ENCODE measurements around the gene ELOVL7. TPM values are rescaled to one million over a fixed set of nuclear protein-coding genes. Genes with fewer than 3 reads are reported as not detected.

ELOVL7 gene
- total RNA-seq, 1 experiment from 2014 or later, result 20.0 TPM

- CTCF ChIA-PET, result interaction anchor here (1.6 kb wide), 1 partner anchor 17 kb away, joined by 4 read pairs; no protein-coding TSS in a partner anchor
- Histone ChIP-seq H3K79me2 (ENCODE audit: insufficient read depth, low read length) (no peaks in the 10 kb centered on the region), H3K4me3 (replicated peaks in 1 of 2; ENCODE audit: low read depth in 1 of 2, low read length in 2 of 2) (no peak overlapping the region), H2AFZ (ENCODE audit: low read depth, low read length, poor library complexity, severe bottlenecking) (no peak overlapping the region), H4K20me1 (ENCODE audit: insufficient read depth) (no peaks in the 10 kb centered on the region), H3K9ac (ENCODE audit: low read length) (no peak overlapping the region), H3K27ac (ENCODE audit: low read depth, low read length) (no peak overlapping the region), H3K9me2 (ENCODE audit: insufficient read depth) (no peaks in the 10 kb centered on the region), H3K4me2 (ENCODE audit: low read length) (no peak overlapping the region), H3K4me1 (ENCODE audit: control insufficient read depth in 1 of 2, insufficient read depth in 2 of 2, low read length in 2 of 2) (peaks cover 2 to 15% of the 10 kb centered on the region in 2 experiments; a peak in 2 of 4 replicates), H3K36me3 (ENCODE audit: control insufficient read depth in 1 of 2, insufficient read depth in 2 of 2, low read length in 2 of 2) (no peaks in the 10 kb centered on the region), H3K9me3 (ENCODE audit: control insufficient read depth in 1 of 2, insufficient read depth in 1 of 2, low read depth in 1 of 2, low read length in 2 of 2) (no peaks in the 10 kb centered on the region), H3K27me3 (ENCODE audit: insufficient read depth, low read length) (no peaks in the 10 kb centered on the region)
- POLR2A ChIA-PET, result no interaction called here
- RAD21 ChIA-PET (ENCODE audit: low non-redundant PET in 1 of 2, low total read pairs in 2 of 2, uncharacterized antibody in 2 of 2, unreplicated experiment in 2 of 2), result no interaction called here
- TF ChIP-seq POLR2A (IDR thresholded peaks at IDR 0.05; ENCODE audit: borderline replicate concordance, extremely low read depth, insufficient read depth, insufficient read length) (no peak), RAD21 (IDR thresholded peaks at IDR 0.05; ENCODE audit: low read depth) (no peak), CBX3 (IDR thresholded peaks at IDR 0.05; ENCODE audit: low read depth) (no peak), ELF1 (IDR thresholded peaks at IDR 0.05; ENCODE audit: borderline replicate concordance, low read depth) (no peak), EGR1 (IDR thresholded peaks at IDR 0.05; ENCODE audit: low read depth) (no peak), ZBTB33 (IDR thresholded peaks at IDR 0.05; ENCODE audit: extremely low read depth, insufficient replicate concordance, low read length) (no peak), JUND (IDR thresholded peaks at IDR 0.05) (no peak), ATF3 (IDR thresholded peaks at IDR 0.05) (no peak), TCF7L2 (IDR thresholded peaks at IDR 0.05; ENCODE audit: borderline replicate concordance, extremely low read depth, insufficient read depth, insufficient read length) (no peak), YY1 (IDR thresholded peaks at IDR 0.05; ENCODE audit: extremely low read depth, insufficient replicate concordance, low read depth, low read length) (no peak), FOSL1 (IDR thresholded peaks at IDR 0.05; ENCODE audit: low read depth) (no peak), CEBPB (IDR thresholded peaks at IDR 0.05; ENCODE audit: low read depth) (no peak), SIN3A (IDR thresholded peaks at IDR 0.05; ENCODE audit: low read depth) (no peak), POLR2AphosphoS5 (IDR thresholded peaks at IDR 0.05; ENCODE audit: low read depth, low read length) (no peak), EZH2 (IDR thresholded peaks at IDR 0.05) (no peak), REST (IDR thresholded peaks at IDR 0.05; ENCODE audit: low read depth) (no peak), EZH2phosphoT487 (IDR thresholded peaks at IDR 0.05; ENCODE audit: borderline replicate concordance) (no peak), CTCF (IDR thresholded peaks at IDR 0.05 in 2 of 3, conservative IDR thresholded peaks at IDR 0.05 in 1 of 3; ENCODE audit: borderline replicate concordance in 1 of 3, insufficient read depth in 1 of 3, low read depth in 2 of 3, low read length in 2 of 3) (no peak), SP1 (IDR thresholded peaks at IDR 0.05; ENCODE audit: low read depth) (no peak), SRF (IDR thresholded peaks at IDR 0.05; ENCODE audit: low read depth) (no peak)
- no peak for ATAC-seq
- no peak for DNase-seq (ENCODE audit: low read depth, low spot score)
- no TSS peak for BruUV-seq (replicated peaks)
- intact Hi-C loops (cut with micrococcal nuclease), result no loop called here
Observed at GRCh38 chr5:60705144-60705543, 138.9 kb downstream of the ELOVL7 start.
